HEK293T (cell line): ENCODE measurements around the gene PGA4.

Experiments used
- ARNT ChIP-seq: fragments of 450-650 bp; IDR thresholded peaks from 2 replicates; pipeline ENCODE4 v1.6.1; 2017; ENCODE audit warnings: mild to moderate bottlenecking
- BHLHE40 ChIP-seq: fragments of 450-650 bp; IDR thresholded peaks from 2 replicates; pipeline ENCODE4 v1.6.1; 2016; ENCODE audit warnings: mild to moderate bottlenecking, moderate library complexity, borderline replicate concordance
- ELF4 ChIP-seq: fragments of 450-650 bp; IDR thresholded peaks from 2 replicates; pipeline ENCODE4 v1.6.1; 2017; ENCODE audit warnings: antibody characterized with exemption
- FOXA1 ChIP-seq: fragments of 450-650 bp; IDR thresholded peaks from 2 replicates; pipeline ENCODE4 v1.6.1; 2016; ENCODE audit warnings: mild to moderate bottlenecking
- FOXK2 ChIP-seq: fragments of 450-650 bp; IDR thresholded peaks from 2 replicates; pipeline ENCODE4 v1.6.1; 2016; ENCODE audit warnings: mild to moderate bottlenecking
- FOXM1 ChIP-seq: fragments of 450-650 bp; IDR thresholded peaks from 2 replicates; pipeline ENCODE4 v1.6.1; 2017; ENCODE audit warnings: mild to moderate bottlenecking, borderline replicate concordance
- L3MBTL2 ChIP-seq: fragments of 450-650 bp; conservative IDR thresholded peaks from 2 replicates; pipeline ENCODE4 v1.6.1; 2016; ENCODE audit warnings: mild to moderate bottlenecking
- NFRKB ChIP-seq: fragments of 450-650 bp; IDR thresholded peaks from 2 replicates; pipeline ENCODE4 v1.6.1; 2016; ENCODE audit warnings: mild to moderate bottlenecking, moderate library complexity
- SP1 ChIP-seq: fragments of 450-650 bp; IDR thresholded peaks from 2 replicates; pipeline ENCODE4 v1.6.1; 2017
- ZNF384 ChIP-seq: fragments of 450-650 bp; IDR thresholded peaks from 2 replicates; pipeline ENCODE4 v1.6.1; 2016
- TF ChIP-seq, protein P1 (sequence below): fragments of 450-650 bp; IDR thresholded peaks from 2 replicates; pipeline ENCODE4 v1.6.1; 2016

DNA sequence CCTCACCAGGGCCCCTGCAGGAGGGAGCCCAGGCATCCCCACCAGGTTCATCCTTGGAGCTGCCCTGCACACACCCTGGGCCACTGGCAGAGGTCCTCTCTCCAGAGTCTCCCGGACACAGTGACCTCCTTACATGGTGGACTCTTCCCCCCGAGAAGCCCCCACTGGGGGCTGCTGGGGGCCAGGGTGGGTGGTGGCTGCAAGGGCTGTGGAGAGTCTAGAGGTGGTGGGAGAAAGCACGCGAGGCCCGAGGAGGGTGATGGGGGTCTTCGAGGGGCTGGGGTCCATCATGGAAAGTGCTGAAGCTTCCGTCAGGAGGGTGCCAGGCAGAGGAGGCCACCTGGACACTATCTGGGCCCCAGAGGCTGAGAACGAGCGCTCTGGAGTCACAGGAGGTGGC is 36.4 kb downstream of the PGA4 start:
- no peak for TF ChIP-seq ARNT
- TF ChIP-seq ZNF384: no peak
- TF ChIP-seq BHLHE40: no peak
- no peak for TF ChIP-seq FOXM1
- no peak for TF ChIP-seq FOXK2
- TF ChIP-seq SP1: no peak
- TF ChIP-seq FOXA1: no peak
- TF ChIP-seq L3MBTL2: no peak
- TF ChIP-seq, protein P1, sequence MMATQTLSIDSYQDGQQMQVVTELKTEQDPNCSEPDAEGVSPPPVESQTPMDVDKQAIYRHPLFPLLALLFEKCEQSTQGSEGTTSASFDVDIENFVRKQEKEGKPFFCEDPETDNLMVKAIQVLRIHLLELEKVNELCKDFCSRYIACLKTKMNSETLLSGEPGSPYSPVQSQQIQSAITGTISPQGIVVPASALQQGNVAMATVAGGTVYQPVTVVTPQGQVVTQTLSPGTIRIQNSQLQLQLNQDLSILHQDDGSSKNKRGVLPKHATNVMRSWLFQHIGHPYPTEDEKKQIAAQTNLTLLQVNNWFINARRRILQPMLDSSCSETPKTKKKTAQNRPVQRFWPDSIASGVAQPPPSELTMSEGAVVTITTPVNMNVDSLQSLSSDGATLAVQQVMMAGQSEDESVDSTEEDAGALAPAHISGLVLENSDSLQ: no peak
- TF ChIP-seq ELF4: no peak
- no peak for TF ChIP-seq NFRKB
